Neural progenitor cell (in vitro differentiated cells): ENCODE results near the gene PLXNB2. TPM values are rescaled to one million over a fixed set of nuclear protein-coding genes. Genes with fewer than 3 reads are reported as not detected.

ENCODE experiments used
- DNase-seq: peaks from one replicate; pipeline ENCODE4 v3.0.0-alpha.2; 2016; ENCODE audit warnings: low spot score
- H2AFZ ChIP-seq: fragments of 200-600 bp; sonication (generic); replicated peaks from 2 replicates; pipeline ENCODE4 v1.6.1; 2016; ENCODE audit warnings: antibody characterized with exemption
- H3F3A ChIP-seq: fragments of 200-600 bp; sonication (generic); 2 replicates; pipeline ENCODE4 v1.6.1; 2016; ENCODE audit warnings: antibody characterized with exemption, low read depth
- H3K27ac ChIP-seq: fragments of 200-600 bp; sonication (generic); 2 replicates; pipeline ENCODE4 v1.5.1; 2016; ENCODE audit warnings: mild to moderate bottlenecking
- H3K27me3 ChIP-seq: fragments of 200-600 bp; sonication (generic); 2 replicates; pipeline ENCODE4 v1.6.1; 2016; ENCODE audit warnings: mild to moderate bottlenecking, moderate library complexity
- H3K36me3 ChIP-seq: fragments of 200-600 bp; sonication (generic); 2 replicates; pipeline ENCODE4 v1.5.1; 2016
- H3K4me1 ChIP-seq: fragments of 200-600 bp; sonication (generic); 2 replicates; pipeline ENCODE4 v1.6.1; 2016; ENCODE audit warnings: mixed run types
- H3K4me2 ChIP-seq: fragments of 200-600 bp; sonication (generic); 2 replicates; pipeline ENCODE4 v1.6.1; 2016
- H3K4me3 ChIP-seq: fragments of 200-600 bp; sonication (generic); 2 replicates; pipeline ENCODE4 v1.5.1; 2016
- H3K79me2 ChIP-seq: fragments of 200-600 bp; sonication (generic); 2 replicates; pipeline ENCODE4 v1.6.1; 2016; ENCODE audit warnings: low read depth
- H3K9ac ChIP-seq: fragments of 200-600 bp; sonication (generic); 2 replicates; pipeline ENCODE4 v1.6.1; 2016
- H3K9me3 ChIP-seq: fragments of 200-600 bp; sonication (generic); 2 replicates; pipeline ENCODE4 v1.5.1; 2016; ENCODE audit warnings: low read depth
- H4K20me1 ChIP-seq: fragments of 200-600 bp; sonication (generic); 2 replicates; pipeline ENCODE4 v1.6.1; 2016; ENCODE audit warnings: low read depth
- H3K27ac Mint-ChIP-seq: 3 replicates; pipeline ENCODE4 v1.8.0; 2021; ENCODE audit warnings: mixed read lengths
- H3K27me3 Mint-ChIP-seq: 2 replicates; pipeline ENCODE4 v1.8.0; 2022; ENCODE audit warnings: low read depth, mild to moderate bottlenecking, inconsistent platforms, moderate library complexity, mixed read lengths; ENCODE audit not compliant: insufficient read depth
- H3K36me3 Mint-ChIP-seq: 3 replicates; pipeline ENCODE4 v1.8.0; 2021; ENCODE audit warnings: mixed read lengths
- H3K4me1 Mint-ChIP-seq: 3 replicates; pipeline ENCODE4 v1.8.0; 2021; ENCODE audit warnings: mixed read lengths
- H3K4me3 Mint-ChIP-seq: 3 replicates; pipeline ENCODE4 v1.8.0; 2021; ENCODE audit warnings: mild to moderate bottlenecking, moderate library complexity, mixed read lengths
- H3K9me3 Mint-ChIP-seq: 3 replicates; pipeline ENCODE4 v1.8.0; 2020; ENCODE audit warnings: mixed read lengths
- CTCF ChIP-seq: fragments of 200-600 bp; sonication (generic); IDR thresholded peaks from 2 replicates; pipeline ENCODE4 v1.5.1; 2017; ENCODE audit warnings: antibody characterized with exemption, mild to moderate bottlenecking
- EZH2 ChIP-seq: fragments of 200-600 bp; sonication (generic); IDR thresholded peaks from 2 replicates; pipeline ENCODE4 v1.6.1; 2017; ENCODE audit warnings: antibody characterized with exemption, mild to moderate bottlenecking, moderate library complexity
- EZH2phosphoT487 ChIP-seq: fragments of 200-600 bp; sonication (generic); IDR thresholded peaks from 2 replicates; pipeline ENCODE4 v1.6.1; 2017; ENCODE audit warnings: antibody characterized with exemption
- total RNA-seq: library from RNA; depleted of rRNA; stranded (reverse); fragments of >200 nt; gene quantifications from 2 replicates; pipeline ENCODE4 v1.2.3, GENCODE V29; 2015; ENCODE audit warnings: low replicate concordance

Gene PLXNB2
- total RNA-seq, 1 donor from 2014 or later = 32.4 TPM

GRCh38 chr22:50281384-50281760 lies 26.1 kb downstream of the PLXNB2 start:
- no peaks in the 10 kb centered on the region for H3K36me3 ChIP-seq

GRCh38 chr22:50280708-50281383 lies 26.6 kb downstream of the PLXNB2 start:
- peaks cover 3% of the 10 kb centered on the region for H4K20me1 ChIP-seq
- Mint-ChIP-seq H3K27me3 (no peaks in the 10 kb centered on the region), H3K27ac (no peak overlapping the region), H3K9me3 (no peaks in the 10 kb centered on the region), H3K4me3 (no peak overlapping the region), H3K4me1 (no peaks in the 10 kb centered on the region), H3K36me3 (peaks cover 14% of the 10 kb centered on the region)
- H3K4me2 ChIP-seq = no peak overlapping the region
- H3K27me3 ChIP-seq = no peaks in the 10 kb centered on the region
- no peak overlapping the region for H3K9ac ChIP-seq
- no peak for TF ChIP-seq EZH2phosphoT487
- TF ChIP-seq EZH2 = no peak
- TF ChIP-seq CTCF = no peak
- H3K36me3 ChIP-seq = no peaks in the 10 kb centered on the region
- no peak overlapping the region for H3K4me3 ChIP-seq
- no peaks in the 10 kb centered on the region for H3K4me1 ChIP-seq
- DNase-seq = no peak
- H3K27ac ChIP-seq = no peak overlapping the region
- no peaks in the 10 kb centered on the region for H3K9me3 ChIP-seq
- H3K79me2 ChIP-seq = no peaks in the 10 kb centered on the region
- no peak overlapping the region for H2AFZ ChIP-seq
- peaks cover 7% of the 10 kb centered on the region for H3F3A ChIP-seq

More at GRCh38 chr22:50281384-50281760, 26.1 kb downstream of the PLXNB2 start:
- Histone ChIP-seq H3K9ac (no peak overlapping the region), H3K4me1 (no peaks in the 10 kb centered on the region), H3K27me3 (no peaks in the 10 kb centered on the region), H3K79me2 (no peaks in the 10 kb centered on the region), H3K4me3 (no peak overlapping the region), H2AFZ (no peak overlapping the region), H3F3A (peaks cover 6% of the 10 kb centered on the region), H3K27ac (no peak overlapping the region), H4K20me1 (peaks cover 6% of the 10 kb centered on the region), H3K4me2 (no peak overlapping the region), H3K9me3 (no peaks in the 10 kb centered on the region)
- TF ChIP-seq EZH2phosphoT487 (no peak), CTCF (no peak), EZH2 (no peak)
- no peak overlapping the region for H3K27ac Mint-ChIP-seq
- no peaks in the 10 kb centered on the region for H3K4me1 Mint-ChIP-seq
- H3K36me3 Mint-ChIP-seq = peaks cover 14% of the 10 kb centered on the region
- DNase-seq = no peak
- no peaks in the 10 kb centered on the region for H3K9me3 Mint-ChIP-seq
- H3K4me3 Mint-ChIP-seq = no peak overlapping the region
- H3K27me3 Mint-ChIP-seq = no peaks in the 10 kb centered on the region

GRCh38 chr22:50280022-50280707 lies 27.3 kb downstream of the PLXNB2 start:
- Histone ChIP-seq H3K36me3 (no peaks in the 10 kb centered on the region), H3K9me3 (no peaks in the 10 kb centered on the region), H3K79me2 (no peaks in the 10 kb centered on the region), H3K9ac (no peak overlapping the region), H3K27ac (no peak overlapping the region), H3K4me3 (no peak overlapping the region), H3K4me2 (no peak overlapping the region), H3F3A (peaks cover 12% of the 10 kb centered on the region), H3K27me3 (no peaks in the 10 kb centered on the region), H2AFZ (no peak overlapping the region), H4K20me1 (peaks cover 4% of the 10 kb centered on the region), H3K4me1 (no peaks in the 10 kb centered on the region)
- TF ChIP-seq CTCF (no peak), EZH2phosphoT487 (no peak), EZH2 (no peak)
- no peak for DNase-seq
- Mint-ChIP-seq H3K27ac (no peak overlapping the region), H3K9me3 (no peaks in the 10 kb centered on the region), H3K4me1 (peaks cover 2% of the 10 kb centered on the region), H3K36me3 (peaks cover 15% of the 10 kb centered on the region), H3K4me3 (no peak overlapping the region), H3K27me3 (no peaks in the 10 kb centered on the region)
